ENCODE results near the gene PDZRN3.

- TF ChIP-seq CTCF (conservative IDR thresholded peaks at IDR 0.05) (no peak), EZH2 (IDR thresholded peaks at IDR 0.05; ENCODE audit: low read depth) (no peak)
Measured at GRCh38 chr3:73520931-73521461, 103.7 kb downstream of the PDZRN3 start.

Measured in PC-9 (cell line).